NCI-H446 (cell line): ENCODE results near the gene PARP11.

ENCODE experiments used
- DNase-seq, 2 experiments: peaks; one replicate each; lab custom pipeline; 2025; lab: John Stamatoyannopoulos, UW

The PARP11 gene

GRCh38 chr12:3770891-3771290, 102.3 kb downstream of the PARP11 start:
- DNase-seq: no peak

- DNase-seq: no peak
These were observed 104.2 kb downstream of the PARP11 start for GRCh38 chr12:3768911-3769447.

- no peak for DNase-seq
These were observed 112.0 kb downstream of the PARP11 start for GRCh38 chr12:3761116-3761735.

- DNase-seq: no peak
These were observed 113.3 kb downstream of the PARP11 start for GRCh38 chr12:3759878-3760277.
